ENCODE data around the gene TRPV4.

Gene TRPV4

GRCh38 chr12:109760930-109761921, 72.0 kb downstream of the TRPV4 start:
- DNase-seq, result peak; percentile 26

- peak; percentile 47 for DNase-seq
These were observed 72.9 kb downstream of the TRPV4 start for GRCh38 chr12:109760031-109760929.

- peak; percentile 33 for DNase-seq
These were observed 73.6 kb downstream of the TRPV4 start for GRCh38 chr12:109759595-109759994.

- DNase-seq, result peak; percentile 7
These were observed 74.5 kb downstream of the TRPV4 start for GRCh38 chr12:109758426-109759420.

GRCh38 chr12:109757671-109758265, 75.4 kb downstream of the TRPV4 start:
- peak; percentile 25 for DNase-seq

GRCh38 chr12:109756457-109756856, 76.7 kb downstream of the TRPV4 start:
- DNase-seq, result no peak

GRCh38 chr12:109753959-109754358, 79.2 kb downstream of the TRPV4 start:
- peak; percentile 6 for DNase-seq

GRCh38 chr12:109753054-109753401, 80.2 kb downstream of the TRPV4 start:
- peak; percentile 30 for DNase-seq

- DNase-seq, result peak; percentile 16
These were observed 80.8 kb downstream of the TRPV4 start for GRCh38 chr12:109752117-109753053.

- DNase-seq, result peak; percentile 11
These were observed 87.9 kb downstream of the TRPV4 start for GRCh38 chr12:109744986-109745942.

- DNase-seq, result peak; percentile 6
These were observed 89.2 kb downstream of the TRPV4 start for GRCh38 chr12:109744026-109744425.

- peak; percentile 30 for DNase-seq
These were observed 89.9 kb downstream of the TRPV4 start for GRCh38 chr12:109743076-109743910.

GRCh38 chr12:109741970-109742703, 91.1 kb downstream of the TRPV4 start:
- peak; percentile 37 for DNase-seq

GRCh38 chr12:109741286-109741969, 91.8 kb downstream of the TRPV4 start:
- peak; percentile 20 for DNase-seq

- DNase-seq, result peak; percentile 23
These were observed 92.4 kb downstream of the TRPV4 start for GRCh38 chr12:109740694-109741245.

Data from right forelimb (tissue), 1 donor.